NCI-H2196 treated with DMSO at 0.1 percent for 48 hours (cell line): Measurements from ENCODE around the gene COL8A2.

ENCODE experiments used
- DNase-seq: peaks from one replicate; lab custom pipeline; 2025; ENCODE audit not compliant: unreplicated experiment; lab: John Stamatoyannopoulos, UW

The COL8A2 gene

GRCh38 chr1:36137226-36137625 lies 12.2 kb upstream of the COL8A2 start:
- DNase-seq, result no peak

- no peak for DNase-seq
Observed at GRCh38 chr1:36136535-36136934, 11.5 kb upstream of the COL8A2 start.

GRCh38 chr1:36135796-36136195 lies 10.8 kb upstream of the COL8A2 start:
- no peak for DNase-seq

GRCh38 chr1:36135330-36135667 lies 10.3 kb upstream of the COL8A2 start:
- DNase-seq, result no peak

- DNase-seq, result no peak
Observed at GRCh38 chr1:36134505-36135329, 9.7 kb upstream of the COL8A2 start.

GRCh38 chr1:36134031-36134430 lies 9.0 kb upstream of the COL8A2 start:
- no peak for DNase-seq

- peak; percentile 77 for DNase-seq
Observed at GRCh38 chr1:36133484-36133883, 8.5 kb upstream of the COL8A2 start.

GRCh38 chr1:36132029-36132428 lies 7.0 kb upstream of the COL8A2 start:
- DNase-seq, result no peak

GRCh38 chr1:36128905-36129206 lies 3.8 kb upstream of the COL8A2 start:
- no peak for DNase-seq

GRCh38 chr1:36128126-36128904 lies 3.3 kb upstream of the COL8A2 start:
- no peak for DNase-seq

- DNase-seq, result no peak
Observed at GRCh38 chr1:36126797-36127500, 1.9 kb upstream of the COL8A2 start.

GRCh38 chr1:36126005-36126716 lies 1.1 kb upstream of the COL8A2 start:
- DNase-seq, result no peak

- no peak for DNase-seq
Observed at GRCh38 chr1:36124404-36125128, 456 bp downstream of the COL8A2 start.

GRCh38 chr1:36123356-36123755 lies 1.7 kb downstream of the COL8A2 start:
- no peak for DNase-seq

GRCh38 chr1:36122062-36123030 lies 2.7 kb downstream of the COL8A2 start:
- no peak for DNase-seq

GRCh38 chr1:36119456-36119855 lies 5.6 kb downstream of the COL8A2 start:
- DNase-seq, result no peak

- no peak for DNase-seq
Observed at GRCh38 chr1:36118447-36119204, 6.4 kb downstream of the COL8A2 start.

- no peak for DNase-seq
Observed at GRCh38 chr1:36116901-36117300, 8.1 kb downstream of the COL8A2 start.

- no peak for DNase-seq
Observed at GRCh38 chr1:36115931-36116330, 9.1 kb downstream of the COL8A2 start.
